Astrocyte (in vitro differentiated cells and primary cell): ENCODE data around the gene OSBPL2.

Experiments
- CTCF ChIP-seq: IDR thresholded peaks from 2 replicates; pipeline ENCODE4 v1.5.1; 2011; ENCODE audit warnings: low read depth, mild to moderate bottlenecking, inconsistent platforms, low read length, moderate library complexity; ENCODE audit not compliant: insufficient read depth
- EZH2 ChIP-seq: IDR thresholded peaks from 2 replicates; pipeline ENCODE4 v1.6.1; 2012; ENCODE audit warnings: mild to moderate bottlenecking, low read length, inconsistent platforms; ENCODE audit not compliant: insufficient read depth

GRCh38 chr20:62284448-62284847, 46.1 kb downstream of the OSBPL2 start:
- TF ChIP-seq CTCF (no peak), EZH2 (no peak)
